Measurements from ENCODE around the gene CUZD1. TPM values are rescaled to one million over a fixed set of nuclear protein-coding genes. Genes with fewer than 3 reads are reported as not detected.

CUZD1 gene
- total RNA-seq, 1 experiment from 2014 or later: 17.2 TPM

GRCh38 chr10:122864901-122865300 lies 19.2 kb upstream of the CUZD1 start:
- Histone ChIP-seq H3T11ph (ENCODE audit: low read length) (no peak overlapping the region), H2BK5ac (ENCODE audit: insufficient read length, low read length) (no peak overlapping the region), H2AK5ac (ENCODE audit: insufficient read length, low read length) (no peak overlapping the region), H2AFZ (ENCODE audit: low read length) (no peak overlapping the region), H3K23me2 (ENCODE audit: insufficient read length, low read depth, low read length, poor library complexity, severe bottlenecking) (no peaks in the 10 kb centered on the region), H2BK12ac (ENCODE audit: insufficient read length, low read depth, low read length) (no peak overlapping the region), H3K27ac (ENCODE audit: insufficient read length, low read depth, low read length) (no peak overlapping the region), H3K9me3 (ENCODE audit: control insufficient read depth, low read depth, low read length) (peaks cover 3% of the 10 kb centered on the region), H3K79me2 (ENCODE audit: insufficient read depth, low read length) (no peaks in the 10 kb centered on the region), H4K91ac (ENCODE audit: insufficient read length, low read depth, low read length) (no peak overlapping the region), H2BK15ac (ENCODE audit: low read depth, low read length) (no peak overlapping the region), H4K8ac (replicated peaks; ENCODE audit: insufficient read length, low read depth, low read length) (no peak overlapping the region), H4K5ac (ENCODE audit: insufficient read length, low read depth, low read length) (no peak overlapping the region), H2BK120ac (ENCODE audit: low read depth, low read length, poor library complexity, severe bottlenecking) (no peak overlapping the region), H3K79me1 (ENCODE audit: insufficient read depth, low read depth, low read length, poor library complexity, severe bottlenecking) (no peaks in the 10 kb centered on the region), H2BK20ac (ENCODE audit: low read depth, low read length, poor library complexity, severe bottlenecking) (no peak overlapping the region), H3K4ac (ENCODE audit: low read depth, low read length) (no peak overlapping the region), H3K4me2 (ENCODE audit: insufficient read depth, insufficient read length, low read length) (no peak overlapping the region), H3K18ac (ENCODE audit: insufficient read length, low read depth, low read length) (no peak overlapping the region), H4K20me1 (ENCODE audit: control insufficient read depth, insufficient read depth, insufficient read length) (no peaks in the 10 kb centered on the region), H3K9ac (ENCODE audit: extremely low read depth, insufficient read length, low read length) (no peak overlapping the region), H3K23ac (ENCODE audit: insufficient read length, low read depth, low read length) (no peak overlapping the region), H3K27me3 (ENCODE audit: insufficient read depth, low read length) (no peaks in the 10 kb centered on the region), H3K14ac (ENCODE audit: insufficient read depth, low read length) (no peak overlapping the region), H3K4me1 (ENCODE audit: insufficient read depth, low read length) (no peaks in the 10 kb centered on the region), H3K56ac (ENCODE audit: insufficient read length, low read depth, low read length) (no peak overlapping the region)
- Mint-ChIP-seq H3K9me3 (peaks cover 31 to 39% of the 10 kb centered on the region in 2 experiments), H3K27ac (no peak overlapping the region; a peak in 1 of 7 replicates), H3K27me3 (ENCODE audit: low read depth) (peaks cover 2% of the 10 kb centered on the region; the same call in 1 of the 2 replicates), H3K4me1 (peaks cover 0 to 4% of the 10 kb centered on the region in 2 experiments; a peak in 2 of 4 replicates), H3K4me3 (no peak overlapping the region), H3K36me3 (ENCODE audit: insufficient read depth in 1 of 3, low read depth in 3 of 3) (peaks cover 20 to 30% (median 20%) of the 10 kb centered on the region in 3 experiments)
- no peak for DNase-seq
- TF ChIP-seq CTCF (conservative IDR thresholded peaks at IDR 0.05): no peak
- WGBS (ENCODE audit: extremely low coverage, insufficient read length, low lambda C conversion rate): no CpG with 5 or more reads among the region's 1 CpG

Measured in H9 (cell line).